Body of pancreas (tissue), 4 donors: ENCODE data around the gene BANF2. TPM values are rescaled to one million over a fixed set of nuclear protein-coding genes. Genes with fewer than 3 reads are reported as not detected.

Experiments
- ATAC-seq: fragments of 150-250 bp; one replicate; pipeline ENCODE4 v1.9.1; 2016
- DNase-seq, 4 donors: peaks; one replicate each; pipeline ENCODE4 v3.0.0-alpha.2; 2019
- H3K27ac ChIP-seq, 4 donors: fragments of 200-600 bp; sonication (generic); 1 replicate in 3 of 4; 2 replicates in 1 of 4; pipeline versions ENCODE4 v1.5.1 to v1.6.1; 2016 to 2019; ENCODE audit warnings: mild to moderate bottlenecking in 1 of 4, mixed read lengths in 1 of 4, moderate library complexity in 1 of 4
- H3K27me3 ChIP-seq, 2 donors: fragments of 200-600 bp; sonication (generic); one replicate each; pipeline ENCODE4 v1.6.0; 2016; ENCODE audit warnings: mild to moderate bottlenecking in 1 of 2
- H3K36me3 ChIP-seq, 2 donors: fragments of 200-600 bp; sonication (generic); replicated peaks in 1 of 2; 2 replicates each; pipeline ENCODE4 v1.5.1; 2016; ENCODE audit warnings: low read depth in 2 of 2; ENCODE audit not compliant: insufficient read depth in 1 of 2
- H3K4me1 ChIP-seq: fragments of 200-600 bp; sonication (generic); one replicate; pipeline ENCODE4 v1.6.0; 2016
- H3K4me3 ChIP-seq, 2 donors: fragments of 200-600 bp; sonication (generic); 1 replicate in 1 of 2; 2 replicates in 1 of 2; pipeline ENCODE4 v1.5.1; 2016 to 2019
- H3K9me3 ChIP-seq, 3 donors: fragments of 200-600 bp; sonication (generic); 1 replicate in 2 of 3; 2 replicates in 1 of 3; pipeline ENCODE4 v1.5.1; 2016
- POLR2A ChIP-seq, 3 donors: fragments of 450-650 bp; IDR thresholded peaks; one replicate each; pipeline ENCODE4 v1.6.1; 2016; ENCODE audit warnings: antibody characterized with exemption in 3 of 3, mild to moderate bottlenecking in 2 of 3
- WGBS, 2 donors: methylation state at CpG; one replicate each; pipeline ENCODE4 v1.1.5; 2017; 5-methylcytosine and 5-hydroxymethylcytosine counted together
- intact Hi-C: fragments of 100-400 bp; cut with DNase I; formaldehyde crosslinking; loops from one replicate; pipeline ENCODE4 v1.15.1; 2023
- total RNA-seq, 2 donors: library from RNA; depleted of rRNA; stranded (reverse); fragments of >200 nt; gene quantifications; one replicate each; pipeline ENCODE4 v1.1.0, GENCODE V29; 2016
- TF ChIP-seq, protein P1 (sequence below), 7 experiments: fragments of 450-650 bp in 4 of 7; fragments of 200-600 bp in 3 of 7; sonication (generic) in 3 of 7; IDR thresholded peaks; one replicate each; pipeline ENCODE4 v1.5.1; 2016 to 2019; ENCODE audit warnings: antibody characterized with exemption in 7 of 7

The BANF2 gene
- 1 to 10 TPM in 1 of 2 donors, not detected in 1; 4.0 TPM for total RNA-seq

DNA sequence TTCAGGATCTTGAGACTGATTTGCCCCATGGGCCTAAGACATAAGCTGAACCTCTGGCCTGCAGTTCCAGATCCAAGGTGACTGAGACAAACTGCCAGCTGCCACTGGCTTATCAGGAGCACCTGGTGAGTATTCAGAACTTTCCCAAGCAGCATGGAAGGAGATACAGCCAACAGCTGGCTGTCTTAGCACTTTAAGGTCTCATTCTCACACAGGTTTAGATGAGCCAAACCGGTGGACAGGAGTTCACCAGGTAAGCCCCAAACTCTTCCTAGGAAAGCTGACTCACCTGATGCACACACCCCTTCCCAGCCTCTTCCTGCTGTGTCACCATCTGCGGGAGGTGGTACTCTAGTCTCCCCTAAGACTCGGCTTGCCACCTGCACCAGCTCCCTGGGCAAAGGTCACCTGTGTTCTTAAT, at the start of gene BANF2:
Gene BANF2, plus strand, starts transcription at position 36 of the 421 bp plus-strand sequence. CDS start 25,060 bp downstream, outside the sequence.
- Histone ChIP-seq H3K27me3 (no peaks in the 10 kb centered on the region), H3K9me3 (no peaks in the 10 kb centered on the region), H3K36me3 (no peaks in the 10 kb centered on the region), H3K4me3 (no peak within 1 kb of the TSS), H3K4me1 (peaks cover 73% of the 10 kb centered on the region), H3K27ac (peak within 1 kb of the TSS; percentile 68 to 85 (median 84))
- WGBS, 2 donors = 15 to 34% methylated on average over 2 to 3 of the region's 3 CpGs
- ATAC-seq (peak; percentile 75), DNase-seq (peak; percentile 76 to 90 (median 86))
- TF ChIP-seq, protein P1, sequence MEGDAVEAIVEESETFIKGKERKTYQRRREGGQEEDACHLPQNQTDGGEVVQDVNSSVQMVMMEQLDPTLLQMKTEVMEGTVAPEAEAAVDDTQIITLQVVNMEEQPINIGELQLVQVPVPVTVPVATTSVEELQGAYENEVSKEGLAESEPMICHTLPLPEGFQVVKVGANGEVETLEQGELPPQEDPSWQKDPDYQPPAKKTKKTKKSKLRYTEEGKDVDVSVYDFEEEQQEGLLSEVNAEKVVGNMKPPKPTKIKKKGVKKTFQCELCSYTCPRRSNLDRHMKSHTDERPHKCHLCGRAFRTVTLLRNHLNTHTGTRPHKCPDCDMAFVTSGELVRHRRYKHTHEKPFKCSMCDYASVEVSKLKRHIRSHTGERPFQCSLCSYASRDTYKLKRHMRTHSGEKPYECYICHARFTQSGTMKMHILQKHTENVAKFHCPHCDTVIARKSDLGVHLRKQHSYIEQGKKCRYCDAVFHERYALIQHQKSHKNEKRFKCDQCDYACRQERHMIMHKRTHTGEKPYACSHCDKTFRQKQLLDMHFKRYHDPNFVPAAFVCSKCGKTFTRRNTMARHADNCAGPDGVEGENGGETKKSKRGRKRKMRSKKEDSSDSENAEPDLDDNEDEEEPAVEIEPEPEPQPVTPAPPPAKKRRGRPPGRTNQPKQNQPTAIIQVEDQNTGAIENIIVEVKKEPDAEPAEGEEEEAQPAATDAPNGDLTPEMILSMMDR (IDR thresholded peaks at IDR 0.05) = no peak
- TF ChIP-seq POLR2A (IDR thresholded peaks at IDR 0.05) = peak in 1 of 3 donors; percentile 8
- intact Hi-C loops = no loop called here

DNA sequence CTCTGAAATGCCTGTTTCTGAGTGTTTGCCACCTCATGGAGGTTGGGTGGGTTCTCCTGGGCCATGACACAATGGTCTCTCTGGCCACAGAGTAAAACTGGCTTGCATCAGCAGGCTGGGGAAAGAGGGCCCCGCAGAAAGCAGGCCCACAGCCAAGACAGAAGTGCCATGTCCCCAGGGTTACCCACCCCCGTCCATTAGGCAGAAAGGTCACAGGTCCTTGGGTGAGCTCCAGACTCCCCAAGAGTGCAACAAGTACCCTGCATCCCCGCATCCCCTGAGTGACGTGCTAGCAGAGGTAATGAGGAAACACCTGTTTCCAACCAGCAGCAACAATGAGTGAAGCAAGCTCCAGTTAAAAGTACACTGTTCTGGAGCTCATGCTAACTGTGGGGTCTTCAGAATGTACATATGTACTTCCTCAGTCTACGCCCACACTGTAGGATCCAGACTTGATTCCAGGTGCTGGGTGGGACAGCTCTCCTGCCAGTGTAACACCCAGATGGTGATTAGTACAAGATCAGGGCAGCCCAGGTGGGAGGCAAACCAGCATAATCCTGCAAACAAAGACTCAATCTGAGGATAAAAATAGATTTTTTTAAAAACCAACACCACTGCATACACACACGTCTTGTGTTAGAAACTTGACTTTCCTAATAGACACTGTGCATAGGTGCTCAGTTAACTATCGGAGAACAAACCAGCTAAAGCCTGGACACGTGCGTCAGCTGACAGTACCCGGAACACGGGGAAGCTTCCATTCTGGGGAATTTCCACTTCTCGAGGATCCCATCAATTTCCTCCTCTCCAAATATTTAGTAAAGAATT, 49.3 kb upstream of the BANF2 start:
- peak overlapping the region in 3 of 4 donors; percentile 38 to 72 (median 60) for H3K27ac ChIP-seq
- no peak for ATAC-seq
- WGBS, 2 donors = 24 to 34% methylated on average over 9 to 12 of the region's 12 CpGs
- intact Hi-C loops = no loop called here
- no peak overlapping the region for H3K4me3 ChIP-seq
- H3K4me1 ChIP-seq = peaks cover 99% of the 10 kb centered on the region
- no peaks in the 10 kb centered on the region for H3K27me3 ChIP-seq
- DNase-seq = peak; percentile 15 to 35 (median 24)
- H3K36me3 ChIP-seq = peaks cover 0 to 6% of the 10 kb centered on the region in 2 donors
- no peaks in the 10 kb centered on the region for H3K9me3 ChIP-seq
- no peak for TF ChIP-seq POLR2A (IDR thresholded peaks at IDR 0.05)
- TF ChIP-seq, protein P1 (IDR thresholded peaks at IDR 0.05) = no peak

DNA sequence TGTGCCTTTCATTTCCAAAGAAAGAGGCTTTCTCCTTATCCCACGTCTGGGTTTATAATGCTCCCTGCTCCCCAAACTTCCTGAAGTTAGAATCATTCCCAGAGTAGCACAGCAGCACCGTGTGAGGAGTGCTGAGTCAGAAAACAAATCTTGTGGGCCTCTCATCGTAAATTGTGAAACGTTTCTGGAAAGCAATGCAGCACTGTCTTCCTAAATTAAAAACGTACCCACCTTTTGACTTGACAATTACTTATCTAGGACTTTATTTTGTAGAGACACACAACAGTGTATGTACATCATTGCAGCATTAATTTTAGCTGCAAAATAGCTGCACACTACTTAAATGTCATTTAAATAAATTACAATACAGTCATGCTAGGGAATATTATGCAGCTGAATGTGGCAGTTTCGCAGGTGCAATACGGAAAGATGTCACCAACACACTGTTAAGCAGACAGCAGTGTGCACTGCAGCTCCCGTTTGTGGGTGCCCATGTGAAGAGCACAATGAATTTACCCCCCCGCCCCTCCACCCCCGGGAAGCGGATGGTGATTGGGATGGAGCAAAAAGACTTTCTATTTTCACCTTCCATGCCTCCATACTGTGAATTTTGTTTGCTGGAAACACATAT, 48.5 kb upstream of the BANF2 start:
- Histone ChIP-seq H3K4me1 (peaks cover 96% of the 10 kb centered on the region), H3K27ac (peak overlapping the region in 3 of 4 donors; percentile 38 to 72 (median 60)), H3K4me3 (no peak overlapping the region), H3K27me3 (no peaks in the 10 kb centered on the region), H3K36me3 (peaks cover 0 to 10% of the 10 kb centered on the region in 2 donors), H3K9me3 (no peaks in the 10 kb centered on the region)
- TF ChIP-seq, protein P1 (IDR thresholded peaks at IDR 0.05) = no peak
- no peak for TF ChIP-seq POLR2A (IDR thresholded peaks at IDR 0.05)
- 28 to 33% methylated on average over 11 of the region's 11 CpGs for WGBS, 2 donors
- intact Hi-C loops = no loop called here
- DNase-seq (peak in 3 of 4 donors; percentile 12 to 25 (median 15)), ATAC-seq (no peak)

DNA sequence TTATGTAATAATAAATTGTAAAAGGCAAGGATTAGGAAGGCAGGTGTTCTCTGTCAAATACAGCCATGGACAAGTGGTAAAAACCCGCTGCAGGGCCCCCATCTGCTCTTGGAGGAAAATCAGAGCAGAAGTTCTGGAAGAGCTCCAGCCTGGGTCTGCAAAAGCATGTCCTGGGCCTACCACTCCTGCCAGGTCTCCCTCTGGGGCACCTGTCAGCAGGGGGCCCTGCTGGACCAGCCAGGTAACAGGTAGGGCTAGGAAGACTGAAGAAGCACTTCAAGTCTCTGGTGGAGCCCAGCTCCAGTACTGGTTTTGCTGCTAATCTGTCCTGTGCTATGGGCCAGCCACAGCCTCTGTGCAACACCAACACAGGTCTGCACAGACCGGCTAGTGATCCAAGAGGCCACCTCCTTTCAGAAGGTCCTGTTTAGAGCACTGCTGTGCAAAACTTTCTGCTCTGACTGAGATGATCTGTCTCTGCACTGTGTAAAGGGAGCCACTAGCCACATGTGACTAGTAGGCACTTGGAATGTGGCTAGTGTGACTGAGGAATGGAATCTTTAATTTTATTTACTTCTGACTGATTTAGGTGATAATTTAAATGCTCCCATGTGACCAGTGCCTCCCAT, 47.9 kb upstream of the BANF2 start:
- H3K4me3 ChIP-seq = no peak overlapping the region
- TF ChIP-seq, protein P1 (IDR thresholded peaks at IDR 0.05) = peak in 4 of 7 experiments; percentile 24 to 48 (median 36)
- TF ChIP-seq POLR2A (IDR thresholded peaks at IDR 0.05) = no peak
- ATAC-seq = peak; percentile 14
- DNase-seq = peak in 3 of 4 donors; percentile 57 to 67 (median 66)
- H3K36me3 ChIP-seq = peaks cover 0 to 10% of the 10 kb centered on the region in 2 donors
- H3K27me3 ChIP-seq = no peaks in the 10 kb centered on the region
- WGBS, 2 donors = 18 to 34% methylated on average over 1 to 2 of the region's 2 CpGs
- H3K4me1 ChIP-seq = peaks cover 94% of the 10 kb centered on the region
- H3K9me3 ChIP-seq = no peaks in the 10 kb centered on the region
- H3K27ac ChIP-seq = peak overlapping the region in 3 of 4 donors; percentile 46 to 72 (median 60)
- intact Hi-C loops = no loop called here
